Uterus (tissue), 4 donors: Measurements from ENCODE around the gene RNF13. TPM values are rescaled to one million over a fixed set of nuclear protein-coding genes. Genes with fewer than 3 reads are reported as not detected.

Experiments used
- DNase-seq, 2 donors: peaks; one replicate each; pipeline ENCODE4 v3.0.0-alpha.2; 2019 to 2020
- H3K27ac ChIP-seq, 2 donors: fragments of 200-600 bp; sonication (generic); 1 replicate in 1 of 2; 2 replicates in 1 of 2; pipeline ENCODE4 v1.5.1; 2016 to 2018
- H3K27me3 ChIP-seq, 2 donors: fragments of 200-600 bp; sonication (generic); one replicate each; pipeline ENCODE4 v1.5.1; 2018 to 2019; ENCODE audit warnings: control low read depth in 1 of 2
- H3K36me3 ChIP-seq, 2 donors: fragments of 200-600 bp; sonication (generic); one replicate each; pipeline ENCODE4 v1.5.1; 2019; ENCODE audit warnings: control low read depth in 1 of 2
- H3K4me1 ChIP-seq, 2 donors: fragments of 200-600 bp; sonication (generic); one replicate each; pipeline ENCODE4 v1.5.1; 2018 to 2019; ENCODE audit warnings: control low read depth in 1 of 2
- H3K4me3 ChIP-seq, 2 donors: fragments of 200-600 bp; sonication (generic); 1 replicate in 1 of 2; 2 replicates in 1 of 2; pipeline ENCODE4 v1.5.1; 2018 to 2019; ENCODE audit warnings: mild to moderate bottlenecking in 1 of 2
- H3K9me3 ChIP-seq, 2 donors: fragments of 200-600 bp; sonication (generic); one replicate each; pipeline ENCODE4 v1.5.1; 2019; ENCODE audit warnings: control low read depth in 1 of 2
- POLR2A ChIP-seq, 2 donors: fragments of 450-650 bp; IDR thresholded peaks; one replicate each; pipeline ENCODE4 v1.6.1; 2016; ENCODE audit warnings: antibody characterized with exemption in 2 of 2, mild to moderate bottlenecking in 1 of 2, moderate library complexity in 1 of 2
- intact Hi-C: fragments of 100-400 bp; cut with DNase I; formaldehyde crosslinking; loops from one replicate; pipeline ENCODE4 v1.15.1; 2023; ENCODE audit warnings: low total_unique reads
- total RNA-seq, 4 donors: library from RNA; depleted of rRNA in 3 of 4; stranded (reverse); fragments of >200 nt in 3 of 4; gene quantifications; one replicate each; pipeline versions ENCODE4 v1.1.0 to v1.2.4, GENCODE V29; 2014 to 2023
- TF ChIP-seq, protein P1 (sequence below), 4 experiments: fragments of 200-600 bp in 2 of 4; fragments of 450-650 bp in 2 of 4; sonication (generic) in 2 of 4; IDR thresholded peaks; one replicate each; pipeline ENCODE4 v1.5.1; 2016 to 2019; ENCODE audit warnings: antibody characterized with exemption in 4 of 4, mild to moderate bottlenecking in 2 of 4, moderate library complexity in 1 of 4
- donor health status: DM: yes; HTN: yes; CAD: no.

RNF13 gene
- total RNA-seq, 4 donors from 2014 or later: 108 to 131 (median 113) TPM

DNA sequence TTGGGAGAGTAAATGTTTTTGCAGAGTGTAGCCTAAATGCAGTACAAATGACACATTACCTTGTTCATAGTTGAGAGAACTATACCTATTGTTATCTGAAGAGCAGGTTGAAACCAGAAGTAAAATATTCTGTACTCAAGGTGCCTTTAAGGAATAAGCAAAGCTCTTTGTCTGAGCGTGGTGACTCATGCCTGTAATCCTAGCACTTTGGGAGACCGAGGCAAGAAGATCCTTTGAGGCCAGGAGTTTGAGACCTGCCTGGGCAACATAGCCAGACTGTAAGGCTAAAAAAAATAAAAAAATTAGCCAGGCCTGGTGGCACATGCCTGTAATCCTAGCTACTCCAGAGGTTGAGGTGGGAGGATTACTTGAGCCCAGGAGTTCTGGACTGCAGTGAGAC lies 2.2 kb upstream of the RNF13 start:
- TF ChIP-seq, protein P1, sequence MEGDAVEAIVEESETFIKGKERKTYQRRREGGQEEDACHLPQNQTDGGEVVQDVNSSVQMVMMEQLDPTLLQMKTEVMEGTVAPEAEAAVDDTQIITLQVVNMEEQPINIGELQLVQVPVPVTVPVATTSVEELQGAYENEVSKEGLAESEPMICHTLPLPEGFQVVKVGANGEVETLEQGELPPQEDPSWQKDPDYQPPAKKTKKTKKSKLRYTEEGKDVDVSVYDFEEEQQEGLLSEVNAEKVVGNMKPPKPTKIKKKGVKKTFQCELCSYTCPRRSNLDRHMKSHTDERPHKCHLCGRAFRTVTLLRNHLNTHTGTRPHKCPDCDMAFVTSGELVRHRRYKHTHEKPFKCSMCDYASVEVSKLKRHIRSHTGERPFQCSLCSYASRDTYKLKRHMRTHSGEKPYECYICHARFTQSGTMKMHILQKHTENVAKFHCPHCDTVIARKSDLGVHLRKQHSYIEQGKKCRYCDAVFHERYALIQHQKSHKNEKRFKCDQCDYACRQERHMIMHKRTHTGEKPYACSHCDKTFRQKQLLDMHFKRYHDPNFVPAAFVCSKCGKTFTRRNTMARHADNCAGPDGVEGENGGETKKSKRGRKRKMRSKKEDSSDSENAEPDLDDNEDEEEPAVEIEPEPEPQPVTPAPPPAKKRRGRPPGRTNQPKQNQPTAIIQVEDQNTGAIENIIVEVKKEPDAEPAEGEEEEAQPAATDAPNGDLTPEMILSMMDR (IDR thresholded peaks at IDR 0.05): no peak
- TF ChIP-seq POLR2A (IDR thresholded peaks at IDR 0.05): no peak
- intact Hi-C loops: no loop called here

DNA sequence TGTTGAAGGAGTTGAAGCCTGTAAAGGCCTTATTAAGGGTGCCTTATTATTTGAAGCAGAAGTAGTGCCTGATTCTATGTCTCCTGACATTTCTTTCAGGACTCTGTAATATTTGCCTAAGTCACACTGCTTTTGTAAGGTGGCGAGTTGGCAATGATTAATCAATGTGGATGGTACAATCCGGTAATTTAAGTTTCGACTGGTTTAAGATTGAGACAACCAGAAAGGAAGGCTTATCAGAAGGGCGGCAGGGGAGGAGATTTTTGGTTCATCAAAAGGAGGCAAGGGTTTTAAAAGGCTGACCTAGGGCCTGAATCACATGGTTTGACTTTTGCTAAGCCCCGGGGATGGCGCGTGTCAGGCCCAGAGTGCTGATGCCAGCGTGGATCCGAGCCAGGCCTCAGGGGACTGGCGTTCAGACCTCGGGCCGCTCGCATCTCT lies 830 bp upstream of the RNF13 start:
- Histone ChIP-seq H3K4me1 (no peaks in the 10 kb centered on the region), H3K27me3 (no peaks in the 10 kb centered on the region), H3K4me3 (peak overlapping the region; percentile 72 to 74), H3K9me3 (no peaks in the 10 kb centered on the region), H3K36me3 (no peaks in the 10 kb centered on the region), H3K27ac (peak overlapping the region; percentile 93 to 95)
- TF ChIP-seq POLR2A (IDR thresholded peaks at IDR 0.05): no peak
- TF ChIP-seq, protein P1 (IDR thresholded peaks at IDR 0.05): no peak
- DNase-seq: no peak
- intact Hi-C loops: no loop called here

More for the DNA sequence above, 2.2 kb upstream of the RNF13 start:
- Histone ChIP-seq H3K27me3 (no peaks in the 10 kb centered on the region), H3K9me3 (no peaks in the 10 kb centered on the region), H3K4me3 (no peak overlapping the region), H3K4me1 (no peaks in the 10 kb centered on the region), H3K36me3 (no peaks in the 10 kb centered on the region), H3K27ac (no peak overlapping the region)
- DNase-seq: no peak

DNA sequence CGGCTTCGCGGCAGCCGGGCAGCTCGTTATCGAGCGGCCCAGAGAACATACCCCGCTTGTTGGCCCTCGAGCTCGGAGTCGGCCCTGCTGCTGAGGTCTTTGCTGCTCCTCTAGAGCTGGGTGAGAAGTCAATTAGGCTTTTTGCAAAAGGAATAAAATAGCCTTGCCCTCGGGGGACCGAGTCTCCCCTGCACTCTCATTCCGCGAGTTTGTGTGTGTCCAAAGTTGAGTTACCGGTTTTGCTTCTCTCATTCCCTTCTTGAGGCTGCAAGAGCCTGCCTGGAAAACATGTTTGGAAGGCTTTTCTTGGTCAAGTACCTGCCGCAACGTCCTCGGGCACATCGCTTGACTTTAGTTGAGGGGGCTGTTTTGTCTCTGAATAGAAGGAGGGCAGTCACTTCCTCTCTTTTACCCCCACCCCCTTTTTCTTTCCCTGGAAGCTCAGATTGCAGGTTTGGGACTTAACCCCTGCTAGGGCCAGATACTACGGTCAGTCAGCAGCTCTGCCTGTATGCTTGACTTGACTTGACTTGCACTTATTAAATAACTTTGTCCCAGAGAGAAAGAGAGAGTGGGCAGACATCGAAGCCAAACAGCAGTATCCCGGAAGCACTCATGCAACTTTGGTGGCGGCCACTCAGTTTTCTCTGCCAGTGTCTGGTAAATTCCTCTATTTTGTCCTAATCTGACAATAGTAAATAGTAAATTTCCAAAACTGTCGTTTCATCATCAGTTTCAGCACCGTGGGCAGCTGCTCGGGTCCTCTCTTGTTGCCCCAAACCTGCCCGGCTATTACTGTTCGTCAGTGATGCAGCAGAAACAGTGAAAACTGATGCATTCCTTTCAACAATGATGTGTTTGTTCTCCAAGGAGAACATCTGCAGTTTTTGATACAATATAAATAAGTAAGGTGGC lies 609 bp downstream of the RNF13 start:
- Histone ChIP-seq H3K4me1 (no peaks in the 10 kb centered on the region), H3K27ac (peak overlapping the region; percentile 93 to 95), H3K4me3 (peak overlapping the region; percentile 72 to 74), H3K27me3 (no peaks in the 10 kb centered on the region), H3K9me3 (no peaks in the 10 kb centered on the region), H3K36me3 (no peaks in the 10 kb centered on the region)
- intact Hi-C loops: no loop called here
- no peak for DNase-seq
- TF ChIP-seq, protein P1 (IDR thresholded peaks at IDR 0.05): no peak
- TF ChIP-seq POLR2A (IDR thresholded peaks at IDR 0.05): no peak

DNA sequence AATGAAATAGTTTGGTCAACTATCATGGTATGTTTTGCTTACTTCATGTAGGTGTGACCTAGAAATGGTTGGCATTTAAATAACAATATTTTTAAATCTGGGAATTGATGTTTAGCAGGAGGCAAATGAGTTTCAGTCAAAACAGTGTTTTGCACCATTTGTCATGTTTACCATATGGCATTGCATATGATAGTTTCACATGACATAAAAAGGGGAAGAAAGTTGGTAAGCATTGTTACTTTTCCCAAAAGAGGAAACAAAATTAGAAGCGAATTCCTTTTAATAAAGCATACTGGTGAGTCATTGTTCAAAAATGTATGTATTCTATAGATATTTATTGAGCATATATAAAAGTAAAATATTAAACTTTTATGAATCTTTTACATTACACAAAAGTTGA lies 2.3 kb downstream of the RNF13 start:
- no peaks in the 10 kb centered on the region for H3K36me3 ChIP-seq
- peak overlapping the region in 1 of 2 donors; percentile 93 for H3K27ac ChIP-seq
- H3K27me3 ChIP-seq: no peaks in the 10 kb centered on the region
- no peak for DNase-seq
- H3K9me3 ChIP-seq: no peaks in the 10 kb centered on the region
- no peaks in the 10 kb centered on the region for H3K4me1 ChIP-seq
- TF ChIP-seq, protein P1 (IDR thresholded peaks at IDR 0.05): no peak
- TF ChIP-seq POLR2A (IDR thresholded peaks at IDR 0.05): no peak
- no peak overlapping the region for H3K4me3 ChIP-seq
- intact Hi-C loops: no loop called here

DNA sequence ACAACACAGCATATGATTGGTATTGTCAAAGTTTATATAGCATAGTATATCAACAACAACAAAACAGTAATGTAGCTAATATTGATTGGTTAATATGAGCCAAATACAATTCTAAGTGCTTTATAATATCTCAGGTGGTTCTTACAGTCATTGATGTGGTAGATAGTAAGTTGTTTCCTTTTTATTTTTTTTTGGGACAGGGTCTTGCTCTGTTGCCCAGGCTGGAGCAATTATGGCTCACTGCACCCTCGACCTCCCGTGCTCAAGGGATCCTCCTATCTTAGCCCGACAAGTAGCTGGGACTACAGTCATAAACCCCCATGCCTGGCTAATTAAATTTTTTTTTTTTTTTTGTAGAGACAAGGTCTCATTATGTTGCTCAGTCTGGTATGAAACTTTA lies 2.7 kb downstream of the RNF13 start:
- Histone ChIP-seq H3K27ac (no peak overlapping the region), H3K4me3 (no peak overlapping the region)
- intact Hi-C loops: no loop called here

More for the DNA sequence above, 2.7 kb downstream of the RNF13 start:
- no peaks in the 10 kb centered on the region for H3K36me3 ChIP-seq
- no peaks in the 10 kb centered on the region for H3K9me3 ChIP-seq
- no peak for DNase-seq
- TF ChIP-seq POLR2A (IDR thresholded peaks at IDR 0.05): no peak
- TF ChIP-seq, protein P1 (IDR thresholded peaks at IDR 0.05): no peak
- no peaks in the 10 kb centered on the region for H3K27me3 ChIP-seq
- no peaks in the 10 kb centered on the region for H3K4me1 ChIP-seq
